HG02759 (cell line): ENCODE measurements around the gene NCSTN.
"Not testable (repeated sequence)": the region's sequence is repeated elsewhere in the genome, so short reads cannot be mapped to it uniquely, and the experiment has no call there.

ENCODE experiments used
- ATAC-seq: cut with Tn5 transposase; IDR thresholded peaks from one replicate; pipeline ENCODE4 v1.9.1; 2021; ENCODE audit warnings: mild to moderate bottlenecking, moderate library complexity; ENCODE audit not compliant: unreplicated experiment

Gene NCSTN

GRCh38 chr1:160370561-160371345 is 27.6 kb downstream of the NCSTN start:
- no peak for ATAC-seq

- no peak for ATAC-seq
Observed at GRCh38 chr1:160371346-160371631, 28.1 kb downstream of the NCSTN start.

DNA sequence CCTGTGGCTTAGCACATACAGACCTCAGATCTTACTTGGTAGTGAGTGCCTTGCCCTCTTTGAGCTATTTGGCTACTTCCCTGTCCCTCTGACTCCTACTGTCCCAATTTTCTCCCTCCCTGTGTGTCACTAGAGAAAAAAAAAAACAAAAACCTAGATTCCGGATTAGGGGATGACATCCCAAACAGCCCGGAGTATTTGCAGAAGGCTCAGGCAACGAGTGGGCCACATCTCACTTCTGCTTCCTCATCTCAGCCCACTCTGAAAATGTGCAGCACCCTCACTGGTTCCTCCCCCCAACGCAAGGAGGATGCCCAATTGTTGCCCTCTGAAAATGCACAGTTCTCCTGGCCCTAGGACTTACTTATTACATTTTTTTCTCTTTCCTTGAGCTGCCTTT is 28.6 kb downstream of the NCSTN start:
- ATAC-seq = no peak

- ATAC-seq = no peak
Observed at GRCh38 chr1:160373696-160374095, 30.5 kb downstream of the NCSTN start.

GRCh38 chr1:160374306-160375110 is 31.3 kb downstream of the NCSTN start:
- ATAC-seq = no peak

- no peak for ATAC-seq
Observed at GRCh38 chr1:160375788-160376524, 32.8 kb downstream of the NCSTN start.

DNA sequence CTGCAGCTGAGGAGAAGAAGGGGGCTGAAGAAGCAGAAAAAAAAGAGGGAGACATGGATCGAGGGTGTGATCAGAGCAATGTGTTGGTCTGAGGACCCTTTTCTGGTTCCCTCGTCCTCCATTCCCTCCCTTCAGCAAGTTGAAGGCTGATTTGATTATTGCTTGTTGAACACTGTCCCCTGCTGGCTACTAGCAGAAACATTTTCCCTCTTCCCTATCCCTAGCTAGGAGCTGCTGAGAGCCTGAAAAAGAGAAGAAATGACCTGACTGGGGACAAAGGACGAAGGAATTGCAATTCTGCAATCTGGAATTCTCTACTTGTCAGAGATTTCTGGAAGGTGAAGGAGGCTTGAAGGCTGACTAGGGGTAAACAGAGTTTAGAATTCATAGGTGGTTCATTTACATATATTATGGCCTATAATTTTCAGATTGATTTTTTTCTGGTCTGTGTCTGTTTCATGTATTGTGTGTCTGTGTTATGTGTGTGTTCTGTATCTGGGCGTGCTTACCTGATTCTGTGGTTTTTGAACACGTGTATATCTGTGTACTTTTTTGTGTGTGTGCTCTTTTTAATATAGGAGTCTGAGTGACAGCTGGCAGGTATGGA is 33.4 kb downstream of the NCSTN start:
- ATAC-seq = peak; percentile 57

DNA sequence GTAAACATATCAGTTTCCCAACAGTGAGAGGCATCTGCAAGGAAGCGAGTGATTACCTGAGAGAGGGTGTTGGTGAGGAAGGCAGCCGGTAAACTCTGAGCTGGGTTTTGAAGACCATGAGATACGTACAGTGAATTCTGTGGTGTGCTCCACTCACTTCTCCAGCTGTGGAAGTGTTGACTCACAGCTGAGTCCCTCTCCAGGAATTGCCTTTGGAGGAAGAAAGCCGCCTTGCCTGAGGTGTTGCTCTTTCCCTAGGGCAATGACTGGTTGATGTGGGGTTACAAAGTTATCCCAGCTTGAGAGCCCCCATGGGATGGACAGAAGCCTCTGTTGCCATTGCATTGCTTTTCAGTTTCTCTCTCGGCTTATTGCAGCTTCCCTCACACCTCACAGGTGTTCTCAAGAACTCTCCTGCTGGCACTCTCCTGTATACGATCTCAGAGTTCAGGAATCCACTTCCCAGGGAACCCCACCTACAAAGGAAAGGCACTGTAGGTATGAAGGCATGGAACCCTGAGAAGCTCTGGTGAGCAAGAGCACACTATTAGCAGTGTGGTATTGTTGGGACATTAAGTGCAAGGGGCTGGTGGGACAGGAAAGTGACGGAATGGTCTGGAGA is 34.5 kb downstream of the NCSTN start:
- ATAC-seq = no peak

- not testable (repeated sequence) for ATAC-seq
Observed at GRCh38 chr1:160384812-160385211, 41.6 kb downstream of the NCSTN start.

GRCh38 chr1:160388406-160388805 is 45.2 kb downstream of the NCSTN start:
- ATAC-seq = not testable (repeated sequence)

DNA sequence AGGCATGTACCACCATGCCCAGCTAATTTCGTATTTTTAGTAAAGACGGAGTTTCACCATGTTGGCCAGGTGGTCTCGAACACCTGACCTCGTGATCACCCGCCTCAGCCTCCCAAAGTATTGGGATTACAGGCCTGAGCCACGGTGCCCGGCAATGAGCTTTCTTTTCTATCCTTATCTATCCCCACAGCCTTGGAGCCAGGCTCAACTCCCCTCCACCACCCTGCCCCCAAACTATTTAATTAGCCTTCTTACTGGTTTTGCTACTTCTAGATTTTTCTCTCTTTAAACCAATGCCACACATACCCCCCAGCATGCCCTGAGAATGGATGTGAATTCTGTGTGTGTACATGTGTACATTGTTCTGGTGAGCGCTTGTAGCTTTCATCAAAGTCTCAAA is 51.5 kb downstream of the NCSTN start:
- ATAC-seq = no peak

DNA sequence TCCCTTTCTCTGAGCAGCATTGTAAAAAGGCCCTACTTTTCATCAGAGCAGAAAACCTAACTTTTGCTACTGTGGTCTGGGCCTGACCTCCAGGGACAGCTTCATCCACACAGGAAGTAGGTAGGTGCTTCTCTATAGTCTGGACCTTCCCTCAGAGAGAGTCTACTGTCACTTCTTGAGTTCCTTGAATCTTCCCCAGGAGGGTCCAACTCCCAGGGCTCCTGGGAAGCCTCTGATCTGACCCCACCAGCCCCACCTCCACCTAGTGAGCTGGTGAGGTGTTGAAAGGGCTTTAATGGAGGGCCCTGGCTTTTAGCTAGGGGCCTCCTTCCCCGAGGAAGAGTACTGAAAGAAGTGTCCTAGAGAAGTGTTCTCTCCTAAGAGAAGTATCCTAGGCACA is 54.5 kb downstream of the NCSTN start:
- no peak for ATAC-seq

DNA sequence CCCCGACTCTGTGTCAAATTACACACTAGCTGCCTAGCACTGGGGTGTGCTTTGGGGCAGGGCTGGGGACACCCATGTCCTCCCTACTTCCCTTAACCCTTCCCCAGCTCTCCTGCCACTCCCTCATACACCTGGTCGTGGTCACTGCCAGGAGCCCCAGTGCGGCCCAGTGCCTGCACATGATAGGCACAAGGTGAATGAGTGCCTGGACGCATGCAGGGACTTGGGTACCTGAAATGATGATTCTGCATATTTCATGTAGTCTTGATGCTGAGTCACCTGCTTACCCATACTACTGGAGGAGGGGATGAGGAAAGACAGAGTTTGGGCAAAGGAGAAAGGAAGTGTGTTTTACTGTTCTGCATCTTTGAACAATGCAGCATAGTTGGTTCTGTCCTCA is 55.6 kb downstream of the NCSTN start:
- ATAC-seq = no peak

DNA sequence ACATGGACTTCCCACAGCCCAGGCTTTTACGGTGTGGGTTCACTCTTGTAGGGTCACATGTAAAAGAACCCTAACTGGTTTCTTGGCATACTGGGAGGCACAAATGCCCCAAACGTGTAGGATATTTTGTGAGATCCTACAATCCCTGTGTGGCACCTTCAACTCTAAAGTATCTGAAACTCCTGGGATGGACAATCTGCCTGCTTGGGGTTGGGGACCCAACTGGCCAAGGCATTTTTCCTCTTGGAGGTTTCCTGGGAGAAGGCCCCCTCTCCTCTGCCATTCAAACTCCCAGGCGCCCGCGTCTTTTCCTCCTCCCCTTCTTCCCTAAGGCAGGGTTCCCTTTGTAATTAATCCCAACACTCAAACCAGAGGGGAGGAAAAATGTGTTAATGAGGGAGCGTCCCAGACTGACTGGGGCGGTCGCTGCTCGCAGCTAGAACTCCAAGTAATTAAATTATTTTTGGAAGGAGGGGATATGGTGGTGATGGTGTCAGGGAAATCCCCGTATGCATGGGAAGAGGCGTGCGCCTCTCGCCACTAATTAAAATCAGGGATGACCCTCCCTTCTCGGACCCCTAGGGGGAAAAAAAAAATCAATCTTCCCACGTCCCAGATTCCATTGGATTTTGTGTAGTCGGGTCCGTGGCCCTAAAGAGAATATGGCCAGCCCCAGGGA is 56.5 kb downstream of the NCSTN start:
- ATAC-seq = no peak

DNA sequence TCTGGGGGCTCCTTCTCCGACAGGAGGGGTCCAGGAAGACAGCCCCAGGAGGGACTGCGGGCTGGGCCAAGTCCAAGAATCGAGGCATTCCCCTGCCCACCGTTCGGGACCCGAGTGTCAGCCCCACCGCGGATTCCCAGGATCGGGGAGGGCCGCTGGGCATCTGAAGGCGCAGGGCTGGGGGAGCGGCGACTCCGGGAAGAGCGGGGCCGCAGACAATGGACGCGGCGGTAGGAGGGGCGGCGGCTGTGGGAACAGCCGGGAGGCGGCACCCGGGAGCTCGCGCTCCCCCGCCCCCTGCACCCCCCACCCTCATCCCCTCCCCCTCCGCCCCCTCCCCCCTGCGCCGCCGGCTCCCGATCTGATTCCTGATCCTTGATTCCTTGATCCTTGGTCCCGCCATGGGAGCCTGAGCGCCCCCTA is 57.1 kb downstream of the NCSTN start, which contains the start of gene VANGL2:
TSS of gene VANGL2 (plus strand) at position 342 of the 423 bp plus-strand sequence. CDS start 15,274 bp downstream, outside the sequence.
- ATAC-seq = no peak

- ATAC-seq = no peak
Observed at GRCh38 chr1:160400646-160401486, 57.7 kb downstream of the NCSTN start.

DNA sequence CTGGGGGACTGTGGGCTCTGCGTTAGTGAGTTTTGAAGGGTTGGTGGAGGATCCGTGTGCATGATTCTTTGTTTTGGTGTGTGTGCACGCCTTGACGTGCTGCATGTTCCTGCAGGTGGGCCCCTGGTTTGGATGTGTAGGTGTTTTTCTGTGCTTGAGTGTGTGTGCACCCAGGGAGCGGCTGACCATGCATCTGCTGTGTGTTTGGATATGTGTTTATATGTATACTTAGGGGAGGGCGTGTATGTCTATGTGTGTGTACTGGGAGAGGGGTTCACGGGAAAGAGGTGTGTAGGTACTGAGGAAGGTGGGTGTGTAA is 58.3 kb downstream of the NCSTN start:
- no peak for ATAC-seq

DNA sequence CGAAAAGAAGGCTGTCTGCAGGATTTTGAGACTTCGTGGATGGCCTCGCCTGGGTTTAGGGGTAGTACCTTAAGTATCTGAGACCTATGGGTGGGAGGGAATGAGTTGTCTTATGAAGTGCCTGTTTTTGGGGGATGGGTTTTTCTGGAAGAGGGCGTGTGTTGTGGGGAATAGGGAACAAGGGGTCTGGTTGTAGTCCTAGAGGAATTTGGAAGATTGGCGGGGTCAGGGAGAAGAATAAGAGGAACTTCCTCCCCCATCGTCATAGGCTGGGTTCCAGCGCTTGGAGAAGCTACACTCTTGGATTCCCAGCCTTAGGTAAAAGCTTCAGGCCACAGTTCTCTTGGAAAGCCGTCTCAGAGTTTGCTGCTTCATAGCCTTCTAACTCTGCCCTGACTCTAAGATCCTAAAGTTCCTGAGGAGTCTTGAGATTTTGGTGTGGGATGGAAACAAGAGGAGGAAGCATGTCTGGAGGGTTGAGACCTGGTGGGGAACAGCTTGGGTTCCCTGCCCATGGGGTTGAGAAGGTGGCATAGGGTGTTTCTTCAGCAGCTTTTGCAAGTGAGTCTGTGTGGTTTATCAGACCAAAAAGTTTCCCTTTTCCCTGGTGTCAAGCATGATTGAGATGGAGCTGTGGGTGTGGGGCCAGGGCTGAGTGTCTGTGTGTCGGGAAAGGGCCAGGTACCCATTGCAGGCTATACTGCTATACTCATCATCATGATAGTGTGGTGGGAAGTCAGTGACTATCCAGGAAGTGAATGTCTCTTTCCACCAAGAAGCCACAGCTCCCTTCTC is 59.0 kb downstream of the NCSTN start:
- ATAC-seq = no peak

DNA sequence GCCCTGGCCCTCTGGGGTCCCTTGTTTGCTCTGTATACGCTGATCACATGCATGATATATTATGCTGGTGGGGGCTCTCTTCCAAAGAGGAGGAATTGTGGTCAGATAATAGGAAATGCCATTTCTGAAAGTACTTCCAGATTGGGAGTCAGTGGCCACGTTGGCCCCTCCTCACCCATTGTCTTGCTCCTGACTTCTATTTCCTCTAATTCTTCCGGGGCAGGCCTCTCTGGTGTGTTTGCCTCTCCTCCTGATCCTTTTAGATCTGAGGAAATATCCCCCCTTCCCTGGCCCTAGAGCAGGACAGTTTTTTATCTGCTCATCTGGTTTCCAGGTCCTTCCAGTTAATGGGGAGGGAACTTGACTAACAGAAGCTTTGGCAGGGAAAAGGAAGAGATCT is 60.1 kb downstream of the NCSTN start:
- ATAC-seq = no peak
